Keratinocyte (primary cell): Measurements from ENCODE around the gene ZBTB46.

Source experiments
- EZH2 ChIP-seq: IDR thresholded peaks from one replicate; pipeline ENCODE4 v1.6.1; 2012; ENCODE audit warnings: inconsistent platforms, mild to moderate bottlenecking, low read length, moderate library complexity
- TF ChIP-seq, protein P1 (sequence below), 3 experiments: IDR thresholded peaks in 1 of 3; conservative IDR thresholded peaks in 1 of 3; optimal IDR thresholded peaks in 1 of 3; 2 replicates in 2 of 3; 3 replicates in 1 of 3; pipeline versions ENCODE3 to v1.5.1; 2011; ENCODE audit warnings: low read length in 3 of 3, mild to moderate bottlenecking in 3 of 3, moderate library complexity in 2 of 3, control low read depth in 1 of 3, inconsistent platforms in 1 of 3; ENCODE audit not compliant: insufficient read depth in 2 of 3; ENCODE audit errors: extremely low read depth in 1 of 3

DNA sequence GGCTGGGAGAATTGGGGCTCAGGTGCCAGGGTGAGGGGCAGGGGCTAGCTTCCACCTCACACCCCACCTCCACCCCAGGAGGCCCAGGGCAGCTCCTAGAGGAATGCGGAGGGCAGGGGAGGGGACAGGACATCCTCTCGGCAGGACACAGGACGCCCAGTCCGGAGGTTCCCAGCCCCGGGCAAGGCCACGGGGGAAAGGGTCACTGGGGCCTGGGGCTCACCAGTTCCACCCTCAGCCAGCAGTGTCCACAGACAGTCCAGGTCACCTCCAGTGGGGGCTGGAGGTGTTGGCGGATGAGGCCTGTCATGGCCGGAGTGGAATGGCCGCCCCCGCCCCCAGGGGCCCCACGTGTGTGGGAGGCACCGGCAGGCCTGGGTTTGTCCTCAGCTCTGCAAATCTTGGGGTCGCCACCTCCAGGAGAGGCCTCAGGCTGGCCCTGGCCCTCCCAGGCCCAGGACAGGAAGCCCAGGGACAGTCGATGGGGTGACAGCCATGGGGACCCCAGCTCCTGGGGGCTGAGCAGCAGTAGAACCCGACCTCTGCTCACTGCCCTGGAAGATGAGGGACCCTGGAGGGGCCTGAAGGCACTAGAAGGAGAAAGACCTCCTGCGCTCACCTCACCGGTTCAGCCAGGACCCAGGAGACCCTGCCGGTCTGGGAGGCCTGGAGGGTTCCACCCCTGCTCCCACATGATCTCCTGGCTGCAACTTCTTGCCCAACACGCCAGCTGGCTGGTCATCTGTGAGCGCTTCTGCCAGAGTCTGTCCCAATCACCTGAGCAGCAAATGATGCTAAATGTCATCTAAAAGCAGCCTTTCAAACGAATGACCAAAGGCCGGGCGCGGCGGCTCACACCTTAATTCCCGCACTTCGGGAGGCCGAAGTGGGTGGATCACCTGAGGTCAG is 17.2 kb upstream of the ZBTB46 start:
- TF ChIP-seq, protein P1, sequence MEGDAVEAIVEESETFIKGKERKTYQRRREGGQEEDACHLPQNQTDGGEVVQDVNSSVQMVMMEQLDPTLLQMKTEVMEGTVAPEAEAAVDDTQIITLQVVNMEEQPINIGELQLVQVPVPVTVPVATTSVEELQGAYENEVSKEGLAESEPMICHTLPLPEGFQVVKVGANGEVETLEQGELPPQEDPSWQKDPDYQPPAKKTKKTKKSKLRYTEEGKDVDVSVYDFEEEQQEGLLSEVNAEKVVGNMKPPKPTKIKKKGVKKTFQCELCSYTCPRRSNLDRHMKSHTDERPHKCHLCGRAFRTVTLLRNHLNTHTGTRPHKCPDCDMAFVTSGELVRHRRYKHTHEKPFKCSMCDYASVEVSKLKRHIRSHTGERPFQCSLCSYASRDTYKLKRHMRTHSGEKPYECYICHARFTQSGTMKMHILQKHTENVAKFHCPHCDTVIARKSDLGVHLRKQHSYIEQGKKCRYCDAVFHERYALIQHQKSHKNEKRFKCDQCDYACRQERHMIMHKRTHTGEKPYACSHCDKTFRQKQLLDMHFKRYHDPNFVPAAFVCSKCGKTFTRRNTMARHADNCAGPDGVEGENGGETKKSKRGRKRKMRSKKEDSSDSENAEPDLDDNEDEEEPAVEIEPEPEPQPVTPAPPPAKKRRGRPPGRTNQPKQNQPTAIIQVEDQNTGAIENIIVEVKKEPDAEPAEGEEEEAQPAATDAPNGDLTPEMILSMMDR (optimal IDR thresholded peaks at IDR 0.05 in 1 of 3, IDR thresholded peaks at IDR 0.05 in 1 of 3, conservative IDR thresholded peaks at IDR 0.05 in 1 of 3; ENCODE audit: extremely low read depth in 1 of 3, insufficient read depth in 2 of 3, low read length in 3 of 3) = no peak
- no peak for TF ChIP-seq EZH2
